Stimulated activated CD4-positive, alpha-beta T cell treated with anti-CD3 and anti-CD28 coated beads, Interleukin-2, amount 100 ng/mL, for 24 hours (primary cell): Measurements from ENCODE around the gene SLIT3.

ENCODE experiments used
- DNase-seq, 2 donors: peaks; one replicate each; pipeline ENCODE4 v3.0.0-alpha.2; 2020

Gene SLIT3

DNA sequence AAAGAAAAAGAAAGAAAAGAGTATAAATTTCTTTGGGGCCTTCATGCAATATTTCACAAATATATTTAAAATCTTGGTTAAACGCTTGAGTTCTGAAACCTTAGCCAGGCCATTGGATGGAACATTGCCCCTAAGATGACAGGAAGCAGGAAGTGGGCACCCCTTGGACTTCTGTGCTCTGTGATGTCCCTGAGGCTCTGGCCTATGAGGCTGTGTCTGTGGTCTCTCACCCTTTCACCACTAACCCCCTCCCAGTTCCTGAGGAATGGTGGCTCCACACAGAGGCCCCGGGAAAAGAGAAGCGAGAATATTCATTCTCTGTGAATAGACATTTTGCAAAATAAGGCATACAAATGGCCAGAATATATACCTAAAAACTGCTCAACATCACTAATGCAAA is 401.3 kb downstream of the SLIT3 start:
- no peak for DNase-seq

DNA sequence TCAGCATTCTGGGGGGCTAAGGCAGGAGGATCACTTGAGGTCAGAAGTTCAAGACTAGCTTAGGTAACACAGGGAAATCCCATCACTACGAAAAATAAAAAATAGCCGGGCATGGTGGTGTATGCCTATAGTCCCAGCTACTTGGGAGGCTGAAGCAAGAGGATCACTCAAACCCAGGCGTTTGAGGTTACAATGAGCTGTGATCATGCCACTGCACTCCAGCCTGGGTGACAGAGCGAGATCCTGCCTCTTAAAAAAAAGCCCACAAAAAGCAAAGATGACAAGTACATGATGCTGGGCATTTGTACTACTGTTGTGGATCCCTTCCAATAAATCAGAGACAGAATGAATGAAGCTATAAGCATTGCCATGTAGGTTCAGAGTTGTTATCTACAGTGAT is 401.7 kb downstream of the SLIT3 start:
- DNase-seq: no peak

- no peak for DNase-seq
These were observed 402.6 kb downstream of the SLIT3 start for GRCh38 chr5:168898247-168898911.

GRCh38 chr5:168897387-168898122 is 403.4 kb downstream of the SLIT3 start:
- DNase-seq: no peak

GRCh38 chr5:168895295-168896071 is 405.5 kb downstream of the SLIT3 start:
- DNase-seq: no peak

GRCh38 chr5:168893283-168893682 is 407.7 kb downstream of the SLIT3 start:
- no peak for DNase-seq

DNA sequence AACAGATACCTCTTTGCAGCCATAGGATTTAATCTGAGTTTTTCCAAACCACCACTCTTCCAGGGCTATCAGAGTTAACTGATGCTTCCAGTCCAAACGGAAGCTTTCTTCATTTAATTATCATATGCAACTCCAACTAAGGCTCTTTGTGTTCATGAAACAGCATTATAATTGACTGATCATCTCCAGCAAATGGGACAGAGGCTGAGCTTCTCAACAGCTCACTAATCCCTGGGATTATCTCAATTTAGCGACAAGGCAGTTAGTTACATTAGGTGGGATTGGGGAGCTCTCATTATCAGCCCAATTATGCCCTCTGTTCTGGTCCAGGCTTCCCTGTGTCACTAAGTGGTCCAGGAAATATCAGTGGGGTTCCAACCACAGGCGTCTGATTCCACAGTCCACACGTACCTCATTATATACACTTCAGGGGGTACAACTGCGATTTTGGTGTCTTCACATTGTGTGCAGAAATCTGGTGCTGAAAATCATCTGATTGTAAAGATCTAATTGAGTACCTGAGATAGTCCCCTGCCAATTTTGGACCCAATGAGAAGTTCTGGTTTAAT is 408.2 kb downstream of the SLIT3 start:
- no peak for DNase-seq

DNA sequence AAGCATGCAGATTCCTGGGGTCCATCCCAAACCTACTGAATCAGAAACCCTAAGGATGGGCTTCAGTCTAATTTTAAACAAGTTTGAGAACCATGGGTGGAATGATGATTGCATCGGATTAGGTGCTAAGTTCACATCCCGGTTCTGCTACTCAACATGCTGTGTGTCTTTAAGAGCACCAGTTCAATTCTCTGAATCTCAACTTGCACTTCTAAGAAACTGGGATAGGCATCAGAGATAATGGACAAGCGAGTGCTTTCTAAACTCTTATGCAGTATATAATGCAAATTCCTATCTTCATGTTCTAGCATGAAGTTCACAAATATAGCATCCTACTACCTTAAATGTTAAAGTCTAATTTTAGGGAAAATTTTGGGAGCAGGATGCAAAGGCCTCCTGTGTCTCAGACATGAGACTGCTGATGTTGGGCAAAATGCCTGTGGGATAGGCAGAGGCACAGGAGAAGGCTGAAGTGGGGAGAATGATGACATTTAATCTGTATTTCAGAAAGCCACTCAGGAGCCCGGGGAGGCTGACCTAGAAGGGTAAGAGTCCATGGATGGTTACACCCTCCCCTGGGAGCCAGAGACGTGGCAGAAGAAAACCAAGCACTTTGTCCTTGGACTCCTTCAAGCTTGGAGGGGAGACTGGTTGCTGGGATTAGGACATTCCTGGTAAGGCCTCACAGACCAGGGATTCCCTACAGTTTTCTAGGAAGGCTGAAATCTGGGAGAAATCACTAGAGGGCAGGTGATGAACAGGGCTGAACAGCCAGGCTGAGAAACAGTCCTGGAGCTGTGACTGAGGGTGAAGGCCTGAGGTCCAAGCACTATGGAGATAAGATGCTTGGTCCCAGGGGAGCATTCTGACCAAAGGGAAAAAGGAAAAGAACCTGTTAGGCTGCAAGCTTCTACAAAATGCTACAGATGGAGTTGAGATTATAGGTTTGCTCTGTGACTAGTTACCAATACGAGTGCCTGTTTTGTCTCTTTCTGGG is 409.8 kb downstream of the SLIT3 start:
- no peak for DNase-seq

DNA sequence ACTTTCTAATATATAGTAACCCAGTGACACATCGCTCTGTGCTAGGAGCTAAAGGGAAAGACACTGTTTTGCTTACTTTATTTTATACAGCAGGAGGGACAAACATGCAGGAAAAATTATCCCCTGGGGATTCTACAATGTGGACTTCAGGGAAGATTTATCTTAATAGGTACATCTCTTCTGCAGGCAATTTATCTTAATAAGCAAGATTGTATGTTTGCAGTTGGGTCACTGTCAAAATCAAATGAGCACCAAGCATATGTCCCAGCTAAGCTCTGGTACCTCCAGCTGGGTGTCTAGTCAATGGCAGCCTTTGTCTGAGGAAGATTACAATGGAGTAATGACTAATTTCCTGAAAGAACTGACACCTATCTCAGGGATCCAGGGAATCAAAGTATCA is 411.9 kb downstream of the SLIT3 start:
- DNase-seq: no peak

GRCh38 chr5:168887931-168888330 is 413.0 kb downstream of the SLIT3 start:
- no peak for DNase-seq

GRCh38 chr5:168886157-168886556 is 414.8 kb downstream of the SLIT3 start:
- no peak for DNase-seq

DNA sequence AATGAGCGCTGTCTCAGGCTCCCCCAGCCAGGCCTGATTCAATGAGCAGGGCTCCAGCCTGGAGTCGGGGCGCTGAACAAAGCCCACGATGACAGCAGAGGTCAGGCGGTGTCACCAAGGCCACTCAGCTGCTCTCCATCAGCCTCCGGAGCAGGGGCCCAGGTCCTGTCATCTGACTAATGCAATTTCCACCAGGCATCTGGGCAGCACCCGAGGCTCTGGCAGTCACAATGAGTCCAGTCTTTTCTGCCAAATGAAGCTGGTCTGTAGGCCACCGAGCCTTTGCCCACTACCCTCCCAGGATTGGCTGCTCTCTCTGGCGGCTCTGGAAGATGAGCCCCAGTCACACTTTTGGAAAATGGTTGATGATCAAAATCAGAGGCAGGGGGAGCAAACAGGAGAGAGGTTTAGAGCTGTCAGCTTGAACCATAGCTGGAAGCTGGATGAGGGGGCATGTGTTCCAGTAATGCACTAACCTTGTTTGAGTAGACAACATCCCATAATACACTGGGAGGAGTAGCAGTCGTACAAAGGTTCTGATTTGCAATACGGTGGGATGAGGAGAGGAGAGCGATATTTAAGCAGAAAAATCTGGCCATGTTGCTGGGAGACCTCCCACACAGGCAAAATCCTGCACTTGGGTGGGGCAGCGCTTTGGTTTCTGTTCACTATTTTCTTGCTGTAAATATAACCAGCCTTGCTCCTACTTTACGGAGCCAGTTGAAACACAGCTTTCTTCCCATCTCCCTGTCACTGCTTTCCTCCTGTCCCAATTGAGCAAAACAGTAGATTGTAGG is 415.4 kb downstream of the SLIT3 start:
- no peak for DNase-seq

DNA sequence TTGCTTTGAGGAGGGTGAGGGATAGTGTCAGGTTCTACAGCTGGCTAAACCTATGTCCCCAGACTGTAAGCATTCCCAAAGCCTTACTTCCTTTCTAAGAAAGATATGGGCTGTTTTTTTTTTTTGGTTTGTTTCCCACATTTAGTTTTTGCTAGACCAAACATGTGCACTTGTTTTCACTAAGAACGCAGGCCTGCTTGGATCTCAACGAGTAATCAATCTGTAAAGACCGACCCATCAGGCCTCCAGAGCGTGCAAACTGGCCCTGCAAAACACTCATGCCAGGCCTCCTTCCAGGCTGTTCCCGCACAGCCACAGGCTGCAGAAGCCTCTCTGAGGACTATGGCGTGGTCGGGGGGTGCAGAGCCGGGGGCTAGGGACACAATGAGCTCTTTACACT is 416.9 kb downstream of the SLIT3 start:
- DNase-seq: no peak

GRCh38 chr5:168883281-168883741 is 417.6 kb downstream of the SLIT3 start:
- DNase-seq: no peak

- no peak for DNase-seq
These were observed 418.7 kb downstream of the SLIT3 start for GRCh38 chr5:168882283-168882682.

DNA sequence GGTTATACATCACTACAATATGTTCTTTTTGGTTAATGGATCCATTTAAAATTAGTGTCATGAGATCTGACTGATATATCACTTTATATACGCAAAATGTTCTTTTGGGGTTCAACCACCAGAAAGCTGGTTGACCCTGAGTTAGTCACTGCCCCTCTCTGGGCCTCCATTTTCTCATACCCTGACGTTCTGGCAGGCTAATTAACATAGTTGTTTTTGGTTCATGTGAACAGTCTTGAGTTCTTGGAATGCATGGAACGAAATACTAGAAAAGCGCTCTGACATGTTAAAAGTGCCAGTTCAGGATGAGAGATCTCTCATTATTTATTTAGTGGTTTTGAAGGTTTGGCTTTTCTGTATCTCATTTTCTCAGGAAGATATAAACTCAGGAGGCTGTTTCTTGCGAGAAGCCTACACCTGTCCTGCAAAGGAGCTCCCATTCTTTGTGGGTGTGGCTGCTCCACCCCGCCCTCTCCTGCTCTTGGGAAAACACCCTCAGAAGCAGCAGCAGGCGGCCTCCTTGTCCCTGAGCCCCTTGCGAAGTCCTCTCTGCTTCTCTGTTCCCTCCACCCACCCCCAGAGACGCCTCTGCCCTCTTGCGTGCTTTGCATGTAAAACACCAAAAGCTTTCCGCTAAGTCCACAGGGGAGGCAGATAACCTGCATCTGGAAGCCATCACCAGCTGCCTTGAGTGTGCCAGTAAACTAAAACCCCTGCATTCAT is 419.4 kb downstream of the SLIT3 start:
- no peak for DNase-seq

- no peak for DNase-seq
These were observed 421.0 kb downstream of the SLIT3 start for GRCh38 chr5:168879929-168880328.

- no peak for DNase-seq
These were observed 421.6 kb downstream of the SLIT3 start for GRCh38 chr5:168879331-168879730.

DNA sequence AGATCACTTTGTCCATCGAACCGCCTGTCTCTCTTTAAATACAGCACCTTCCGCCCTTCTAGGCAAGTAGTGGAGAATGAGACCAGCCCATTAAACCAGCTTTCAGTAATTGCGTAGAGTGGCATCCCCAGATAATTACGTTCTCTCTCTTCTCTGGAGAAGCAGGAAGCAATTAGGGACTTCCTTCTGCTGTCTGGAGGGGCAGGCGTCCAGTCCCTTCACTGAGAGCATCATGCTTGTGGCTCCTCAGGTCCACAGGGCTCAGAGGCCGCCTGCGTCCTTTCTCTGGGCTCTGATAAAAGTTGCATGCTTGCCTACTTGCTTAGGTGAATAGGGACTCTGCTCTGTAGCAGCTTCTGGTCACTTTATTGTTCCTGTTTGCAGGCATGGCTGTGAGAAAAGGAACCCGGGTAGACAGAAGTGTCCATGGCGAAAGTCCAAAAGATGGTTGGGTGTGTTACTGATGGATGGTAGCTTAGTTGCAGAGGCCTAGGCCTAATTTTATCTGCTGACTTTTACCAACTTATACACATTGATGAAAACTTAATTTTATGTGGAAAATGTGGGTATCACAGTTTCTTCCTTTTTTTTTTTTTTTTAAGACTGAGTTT is 422.7 kb downstream of the SLIT3 start:
- DNase-seq: no peak
